ENCODE data around the gene KRT26. TPM values are rescaled to one million over a fixed set of nuclear protein-coding genes. Genes with fewer than 3 reads are reported as not detected.

Gene KRT26
- total and polyA plus RNA-seq, 2 of the 13 experiments (the other 11 are each of a cell fraction or from before 2014, with no cell fraction given): not detected

GRCh38 chr17:40753804-40754203, 18.2 kb downstream of the KRT26 start:
- 60% methylated on average over 3 of the region's 3 CpGs for WGBS (ENCODE audit: low lambda C conversion rate)
- TF ChIP-seq ZNF33B (CRISPR knock-in tag; IDR thresholded peaks at IDR 0.05) (no peak), MAFK (conservative IDR thresholded peaks at IDR 0.05 in 1 of 2, IDR thresholded peaks at IDR 0.05 in 1 of 2; ENCODE audit: low read length in 2 of 2) (no peak), FOXA1 (IDR thresholded peaks at IDR 0.05) (no peak), FOXA1 (CRISPR knock-in tag; IDR thresholded peaks at IDR 0.05) (no peak)
- Histone ChIP-seq H3K27ac (ENCODE audit: extremely low read length, insufficient read depth, low read length) (no peak overlapping the region), H2AFZ (ENCODE audit: low read length) (no peak overlapping the region), H3K4me3 (replicated peaks in 1 of 3; ENCODE audit: insufficient read depth in 1 of 3, low read depth in 2 of 3, low read length in 3 of 3) (no peak overlapping the region), H3K36me3 (replicated peaks in 1 of 2; ENCODE audit: control insufficient read depth in 1 of 2, insufficient read depth in 2 of 2, low read length in 2 of 2) (no peaks in the 10 kb centered on the region), H3K9ac (ENCODE audit: insufficient read depth, low read depth, low read length) (no peak overlapping the region), H3K4me2 (ENCODE audit: low read depth, low read length) (no peak overlapping the region), H3K27me3 (ENCODE audit: control insufficient read depth in 1 of 2, insufficient read depth in 2 of 2, low read length in 2 of 2) (peaks cover 0 to 6% of the 10 kb centered on the region in 2 experiments; a peak in 2 of 5 replicates), H3K4me1 (ENCODE audit: insufficient read depth, low read length) (no peaks in the 10 kb centered on the region), H3K79me2 (ENCODE audit: insufficient read depth, low read length) (no peaks in the 10 kb centered on the region), H4K20me1 (ENCODE audit: insufficient read depth, low read length) (no peaks in the 10 kb centered on the region), H3K9me3 (ENCODE audit: low read length) (no peaks in the 10 kb centered on the region)
- no TSS peak for BruUV-seq (replicated peaks)
- ATAC-seq (no peak), FAIRE-seq (no peak), DNase-seq (ENCODE audit: low spot score) (no peak)
- ChIA-PET POLR2A (no interaction called here), CTCF (ENCODE audit: low intra/inter-chr PET ratio, low total read pairs) (no interaction called here)
- in situ Hi-C loops (cut with HindIII; ENCODE audit: extremely low pct_ligation_motif_present, low pct_unique_long_range_greater_than_20kb): no loop called here
- intact Hi-C loops (cut with micrococcal nuclease; ENCODE audit: unreplicated experiment): no loop called here

- 54% methylated on average over 9 of the region's 14 CpGs for WGBS (ENCODE audit: low lambda C conversion rate)
- ChIA-PET POLR2A (no interaction called here), CTCF (ENCODE audit: low intra/inter-chr PET ratio, low total read pairs) (no interaction called here)
- Histone ChIP-seq H3K4me3 (replicated peaks in 1 of 3; ENCODE audit: insufficient read depth in 1 of 3, low read depth in 2 of 3, low read length in 3 of 3) (no peak overlapping the region), H4K20me1 (ENCODE audit: insufficient read depth, low read length) (no peaks in the 10 kb centered on the region), H3K36me3 (replicated peaks in 1 of 2; ENCODE audit: control insufficient read depth in 1 of 2, insufficient read depth in 2 of 2, low read length in 2 of 2) (no peaks in the 10 kb centered on the region), H3K9ac (ENCODE audit: insufficient read depth, low read depth, low read length) (no peak overlapping the region), H3K27ac (ENCODE audit: extremely low read length, insufficient read depth, low read length) (no peak overlapping the region), H3K4me2 (ENCODE audit: low read depth, low read length) (no peak overlapping the region), H3K9me3 (ENCODE audit: low read length) (no peaks in the 10 kb centered on the region), H3K27me3 (ENCODE audit: control insufficient read depth in 1 of 2, insufficient read depth in 2 of 2, low read length in 2 of 2) (peaks cover 0 to 6% of the 10 kb centered on the region in 2 experiments; a peak in 3 of 5 replicates), H3K4me1 (ENCODE audit: insufficient read depth, low read length) (no peaks in the 10 kb centered on the region), H3K79me2 (ENCODE audit: insufficient read depth, low read length) (no peaks in the 10 kb centered on the region), H2AFZ (ENCODE audit: low read length) (no peak overlapping the region)
- BruUV-seq (replicated peaks): no TSS peak
- TF ChIP-seq CC2D1A (CRISPR knock-in tag; IDR thresholded peaks at IDR 0.05) (no peak), KMT2A (CRISPR knock-in tag; IDR thresholded peaks at IDR 0.05) (no peak), PBX2 (CRISPR knock-in tag; IDR thresholded peaks at IDR 0.05) (no peak), SRY (CRISPR knock-in tag; IDR thresholded peaks at IDR 0.05) (no peak)
- ATAC-seq (no peak), DNase-seq (ENCODE audit: low spot score) (no peak), FAIRE-seq (no peak)
- intact Hi-C loops (cut with micrococcal nuclease; ENCODE audit: unreplicated experiment): no loop called here
- in situ Hi-C loops (cut with HindIII; ENCODE audit: extremely low pct_ligation_motif_present, low pct_unique_long_range_greater_than_20kb): no loop called here
Measured at GRCh38 chr17:40751065-40751464, 20.9 kb downstream of the KRT26 start.
